ENCODE results near the gene PCP2. TPM values are rescaled to one million over a fixed set of nuclear protein-coding genes. Genes with fewer than 3 reads are reported as not detected.

The PCP2 gene
- total RNA-seq, 4 donors from 2014 or later, result 4.1 to 14.2 TPM; not detected in 2

GRCh38 chr19:7677669-7678311 is 44.3 kb upstream of the PCP2 start:
- TF ChIP-seq EP300 (IDR thresholded peaks at IDR 0.05; ENCODE audit: low read depth) (no peak), POLR2AphosphoS5 (IDR thresholded peaks at IDR 0.05) (no peak), CTCF (IDR thresholded peaks at IDR 0.05) (no peak), POLR2A (IDR thresholded peaks at IDR 0.05) (no peak)
- intact Hi-C loops (cut with DNase I; ENCODE audit: low total_unique reads), result no loop called here
- H3K4me1 ChIP-seq, result peaks cover 0 to 14% (median 11%) of the 10 kb centered on the region in 4 donors
- H3K9me3 ChIP-seq, result no peaks in the 10 kb centered on the region
- in situ Hi-C loops (cut with MboI; ENCODE audit: low pct_ligation_motif_present in 1 of 4, low pct_unique_long_range_greater_than_20kb in 1 of 4, low sequenced_read_pairs in 3 of 4), result no loop called here
- H3K36me3 ChIP-seq, result no peaks in the 10 kb centered on the region
- H3K27ac ChIP-seq, result no peak overlapping the region
- WGBS, 2 donors (ENCODE audit: low coverage in 1 of 2), result 34 to 62% methylated on average over 6 to 12 of the region's 12 CpGs
- peaks cover 32% of the 10 kb centered on the region for H3K27me3 ChIP-seq
- no peak overlapping the region for H3K4me3 ChIP-seq
- DNase-seq, result no peak

GRCh38 chr19:7676854-7677253 is 43.3 kb upstream of the PCP2 start, which contains the start of gene MCEMP1:
Gene MCEMP1, plus strand, starts transcription at chr19:7677090. Its CDS starts 31 bp downstream, at chr19:7677121.
- intact Hi-C loops (cut with DNase I; ENCODE audit: low total_unique reads), result no loop called here
- Histone ChIP-seq H3K36me3 (no peaks in the 10 kb centered on the region), H3K27me3 (peaks cover 32% of the 10 kb centered on the region), H3K4me3 (no peak within 1 kb of the TSS), H3K27ac (no peak within 1 kb of the TSS), H3K4me1 (peaks cover 0 to 9% (median 6%) of the 10 kb centered on the region in 4 donors), H3K9me3 (no peaks in the 10 kb centered on the region)
- in situ Hi-C loops (cut with MboI; ENCODE audit: low pct_ligation_motif_present in 1 of 4, low pct_unique_long_range_greater_than_20kb in 1 of 4, low sequenced_read_pairs in 3 of 4), result no loop called here
- DNase-seq, result no peak
- TF ChIP-seq EP300 (IDR thresholded peaks at IDR 0.05; ENCODE audit: low read depth) (no peak), CTCF (IDR thresholded peaks at IDR 0.05) (no peak), POLR2A (IDR thresholded peaks at IDR 0.05) (no peak), POLR2AphosphoS5 (IDR thresholded peaks at IDR 0.05) (no peak)
- 33 to 37% methylated on average over 2 to 10 of the region's 10 CpGs for WGBS, 2 donors (ENCODE audit: low coverage in 1 of 2)

GRCh38 chr19:7676376-7676775 is 42.9 kb upstream of the PCP2 start:
- in situ Hi-C loops (cut with MboI; ENCODE audit: low pct_ligation_motif_present in 1 of 4, low pct_unique_long_range_greater_than_20kb in 1 of 4, low sequenced_read_pairs in 3 of 4), result no loop called here
- H3K4me1 ChIP-seq, result peaks cover 0 to 7% (median 2%) of the 10 kb centered on the region in 4 donors
- TF ChIP-seq CTCF (IDR thresholded peaks at IDR 0.05) (no peak), POLR2A (IDR thresholded peaks at IDR 0.05) (no peak), EP300 (IDR thresholded peaks at IDR 0.05; ENCODE audit: low read depth) (no peak), POLR2AphosphoS5 (IDR thresholded peaks at IDR 0.05) (no peak)
- no peaks in the 10 kb centered on the region for H3K36me3 ChIP-seq
- H3K9me3 ChIP-seq, result no peaks in the 10 kb centered on the region
- no peak for DNase-seq
- H3K4me3 ChIP-seq, result no peak overlapping the region
- H3K27me3 ChIP-seq, result peaks cover 32% of the 10 kb centered on the region
- intact Hi-C loops (cut with DNase I; ENCODE audit: low total_unique reads), result no loop called here
- H3K27ac ChIP-seq, result no peak overlapping the region
- whole genome bisulfite sequencing, 2 donors (ENCODE audit: low coverage in 1 of 2), result 30 to 40% methylated on average over 1 to 7 of the region's 7 CpGs

- Histone ChIP-seq H3K4me3 (no peak overlapping the region), H3K4me1 (peaks cover 0 to 3% (median 0%) of the 10 kb centered on the region in 4 donors), H3K9me3 (no peaks in the 10 kb centered on the region), H3K27ac (no peak overlapping the region), H3K36me3 (no peaks in the 10 kb centered on the region), H3K27me3 (peaks cover 46% of the 10 kb centered on the region)
- WGBS, 2 donors (ENCODE audit: low coverage in 1 of 2), result 51 to 56% methylated on average over 5 to 21 of the region's 21 CpGs
- intact Hi-C loops (cut with DNase I; ENCODE audit: low total_unique reads) (no loop called here), in situ Hi-C loops (cut with MboI; ENCODE audit: low pct_ligation_motif_present in 1 of 4, low pct_unique_long_range_greater_than_20kb in 1 of 4, low sequenced_read_pairs in 3 of 4) (loop anchor here in 2 of 4 donors (25.0 kb wide), 2 partner anchors 138 to 312 kb away; no protein-coding TSS in a partner anchor)
- TF ChIP-seq POLR2A (IDR thresholded peaks at IDR 0.05) (no peak), CTCF (IDR thresholded peaks at IDR 0.05) (no peak), EP300 (IDR thresholded peaks at IDR 0.05; ENCODE audit: low read depth) (no peak), POLR2AphosphoS5 (IDR thresholded peaks at IDR 0.05) (no peak)
- DNase-seq, result peak; percentile 77
Measured at GRCh38 chr19:7674010-7675005, 40.8 kb upstream of the PCP2 start.

All from transverse colon (tissue), 4 donors.